GM12865 (cell line): ENCODE measurements around the gene RNF220.

Experiments
- DNase-seq: peaks from one replicate; pipeline ENCODE4 v3.0.0; 2010; ENCODE audit warnings: low read depth
- H3K4me3 ChIP-seq: 2 replicates; pipeline ENCODE4 v1.5.1; 2011; ENCODE audit warnings: mild to moderate bottlenecking, low read depth, low read length, control low read depth
- TF ChIP-seq, protein P1 (sequence below): IDR thresholded peaks from 2 replicates; pipeline ENCODE4 v1.5.1; 2011; ENCODE audit warnings: low read length, control low read depth, low read depth, inconsistent platforms; ENCODE audit not compliant: insufficient read depth; ENCODE audit errors: missing control alignments

The RNF220 gene

DNA sequence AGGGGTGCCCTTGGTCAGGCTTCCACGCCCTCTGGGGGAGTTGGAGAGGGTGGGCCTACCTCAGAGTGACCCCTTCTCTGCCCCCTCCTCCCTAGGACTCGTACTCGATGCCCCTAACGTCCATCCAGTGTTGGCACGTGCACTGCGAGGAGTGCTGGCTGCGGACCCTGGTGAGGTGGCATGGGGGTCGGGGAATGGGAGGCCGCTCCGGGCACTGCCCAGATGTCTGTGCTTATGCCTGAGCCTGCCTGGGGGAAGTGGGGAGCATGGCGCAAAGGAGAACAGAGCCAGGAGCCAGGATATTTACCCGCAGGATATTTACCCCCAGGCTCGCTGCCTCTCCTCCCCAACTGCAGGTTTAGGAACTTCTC is 244.7 kb downstream of the RNF220 start:
- no peak overlapping the region for H3K4me3 ChIP-seq
- TF ChIP-seq, protein P1, sequence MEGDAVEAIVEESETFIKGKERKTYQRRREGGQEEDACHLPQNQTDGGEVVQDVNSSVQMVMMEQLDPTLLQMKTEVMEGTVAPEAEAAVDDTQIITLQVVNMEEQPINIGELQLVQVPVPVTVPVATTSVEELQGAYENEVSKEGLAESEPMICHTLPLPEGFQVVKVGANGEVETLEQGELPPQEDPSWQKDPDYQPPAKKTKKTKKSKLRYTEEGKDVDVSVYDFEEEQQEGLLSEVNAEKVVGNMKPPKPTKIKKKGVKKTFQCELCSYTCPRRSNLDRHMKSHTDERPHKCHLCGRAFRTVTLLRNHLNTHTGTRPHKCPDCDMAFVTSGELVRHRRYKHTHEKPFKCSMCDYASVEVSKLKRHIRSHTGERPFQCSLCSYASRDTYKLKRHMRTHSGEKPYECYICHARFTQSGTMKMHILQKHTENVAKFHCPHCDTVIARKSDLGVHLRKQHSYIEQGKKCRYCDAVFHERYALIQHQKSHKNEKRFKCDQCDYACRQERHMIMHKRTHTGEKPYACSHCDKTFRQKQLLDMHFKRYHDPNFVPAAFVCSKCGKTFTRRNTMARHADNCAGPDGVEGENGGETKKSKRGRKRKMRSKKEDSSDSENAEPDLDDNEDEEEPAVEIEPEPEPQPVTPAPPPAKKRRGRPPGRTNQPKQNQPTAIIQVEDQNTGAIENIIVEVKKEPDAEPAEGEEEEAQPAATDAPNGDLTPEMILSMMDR: no peak
- no peak for DNase-seq

DNA sequence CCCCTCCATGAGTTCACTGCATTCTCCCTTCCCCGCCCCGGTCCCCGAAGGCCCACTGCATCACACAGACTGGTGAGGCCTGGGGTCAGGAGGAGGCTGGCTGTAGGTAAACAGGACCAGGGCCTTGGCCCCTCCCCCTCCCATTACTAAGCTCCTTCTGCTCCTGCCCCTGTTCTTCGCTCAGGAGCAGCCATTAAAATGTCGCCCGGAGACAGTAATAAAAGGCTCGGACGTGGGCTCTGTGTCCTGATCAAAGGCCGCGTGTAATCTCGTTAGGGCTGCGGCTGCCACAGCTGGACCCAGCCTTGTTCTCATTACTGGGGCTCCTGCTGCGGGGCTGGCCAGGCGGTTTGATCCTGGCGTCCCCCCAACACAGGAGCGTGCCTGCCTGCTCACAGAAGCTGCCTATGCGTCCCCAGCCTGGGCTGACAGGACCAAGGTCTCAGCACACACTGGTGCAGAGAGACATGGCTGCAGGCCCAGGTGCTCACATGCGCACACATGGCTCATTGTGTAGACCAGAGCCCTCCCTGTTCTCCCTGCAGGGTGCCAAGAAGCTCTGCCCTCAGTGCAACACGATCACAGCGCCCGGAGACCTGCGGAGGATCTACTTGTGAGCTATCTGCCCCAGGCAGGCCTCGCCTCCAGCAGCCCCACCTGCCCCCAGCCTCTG is 245.2 kb downstream of the RNF220 start:
- no peak for DNase-seq
- no peak overlapping the region for H3K4me3 ChIP-seq
- TF ChIP-seq, protein P1: no peak

DNA sequence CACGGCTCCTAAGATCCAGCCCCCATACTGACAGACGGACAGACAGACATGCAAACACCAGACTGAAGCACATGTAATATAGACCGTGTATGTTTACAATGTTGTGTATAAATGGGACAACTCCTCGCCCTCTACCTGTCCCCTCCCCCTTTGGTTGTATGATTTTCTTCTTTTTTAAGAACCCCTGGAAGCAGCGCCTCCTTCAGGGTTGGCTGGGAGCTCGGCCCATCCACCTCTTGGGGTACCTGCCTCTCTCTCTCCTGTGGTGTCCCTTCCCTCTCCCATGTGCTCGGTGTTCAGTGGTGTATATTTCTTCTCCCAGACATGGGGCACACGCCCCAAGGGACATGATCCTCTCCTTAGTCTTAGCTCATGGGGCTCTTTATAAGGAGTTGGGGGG is 246.0 kb downstream of the RNF220 start:
- TF ChIP-seq, protein P1: no peak
- no peak for DNase-seq
- no peak overlapping the region for H3K4me3 ChIP-seq

DNA sequence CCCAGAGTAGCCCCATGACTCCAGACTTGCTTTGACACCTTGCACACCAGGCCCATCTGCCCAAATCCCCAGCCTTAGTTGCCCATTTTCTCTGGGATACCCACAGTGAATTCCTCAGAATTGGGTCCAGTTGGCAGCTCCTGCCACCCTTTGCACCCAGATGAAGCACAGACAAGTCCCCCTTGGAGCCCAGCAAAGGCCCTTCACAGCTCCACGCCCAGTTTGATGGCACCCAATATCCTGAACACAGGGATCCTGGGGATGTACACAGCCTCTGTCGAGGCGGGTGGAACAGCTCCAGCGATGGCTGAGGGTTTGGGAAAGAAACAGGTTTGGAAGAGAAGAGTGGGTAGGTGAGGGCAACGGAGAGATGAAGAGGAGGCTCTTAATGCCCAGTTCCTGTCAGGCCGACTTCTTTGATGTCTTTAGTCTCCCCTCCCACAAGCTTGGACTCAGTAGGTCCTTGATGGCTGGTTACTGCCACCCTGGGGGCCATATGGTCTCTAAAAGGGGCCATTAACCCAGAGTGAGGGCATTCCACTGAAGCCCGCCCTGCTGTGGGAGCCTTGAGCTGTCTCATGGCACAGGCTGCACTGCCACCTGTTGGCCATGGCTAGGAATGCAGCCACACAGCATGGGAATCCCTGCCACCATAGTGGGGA is 247.5 kb downstream of the RNF220 start:
- TF ChIP-seq, protein P1: peak; percentile 98
- no peak overlapping the region for H3K4me3 ChIP-seq
- peak; percentile 76 for DNase-seq

DNA sequence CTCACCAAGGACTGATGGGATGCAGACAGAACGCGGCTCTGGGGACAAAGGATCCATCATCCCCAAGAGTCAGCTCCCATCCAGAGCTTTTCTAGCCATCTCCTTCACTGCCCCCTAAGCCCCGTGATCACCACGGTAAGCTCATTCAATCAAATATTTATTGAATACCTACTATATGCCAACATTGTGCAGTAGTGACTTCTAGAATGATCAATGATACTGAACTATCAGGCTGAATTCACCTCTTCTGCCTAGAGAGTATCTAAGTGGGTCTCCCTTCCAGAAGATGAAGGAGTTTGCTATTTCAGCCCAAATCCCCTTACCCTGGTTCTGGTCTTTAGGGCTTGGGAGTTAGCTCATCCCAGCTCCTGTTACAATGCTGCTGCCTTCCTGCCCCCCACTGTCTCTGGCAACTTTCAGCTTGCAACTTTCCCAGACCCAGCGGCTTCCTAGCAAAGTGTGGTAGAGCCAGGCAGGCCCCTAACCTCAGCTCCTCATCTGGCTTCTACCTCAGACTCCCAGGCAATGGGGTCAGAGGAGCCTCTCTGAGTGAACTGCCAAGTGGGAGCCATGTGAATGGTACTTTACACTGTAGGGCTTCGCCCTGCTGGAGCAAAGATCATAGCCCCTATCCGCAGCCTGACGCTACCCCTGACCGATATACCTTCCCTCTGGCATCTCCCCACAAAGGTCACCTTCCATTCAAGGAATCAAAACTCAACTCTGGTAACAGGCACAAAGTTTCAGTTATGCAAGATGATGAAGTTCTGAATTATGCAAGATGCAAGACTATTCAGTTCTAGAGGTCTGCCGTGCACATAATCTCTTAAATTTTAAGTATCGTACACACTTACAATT is 248.3 kb downstream of the RNF220 start:
- no peak for DNase-seq
- TF ChIP-seq, protein P1: no peak
- H3K4me3 ChIP-seq: no peak overlapping the region

DNA sequence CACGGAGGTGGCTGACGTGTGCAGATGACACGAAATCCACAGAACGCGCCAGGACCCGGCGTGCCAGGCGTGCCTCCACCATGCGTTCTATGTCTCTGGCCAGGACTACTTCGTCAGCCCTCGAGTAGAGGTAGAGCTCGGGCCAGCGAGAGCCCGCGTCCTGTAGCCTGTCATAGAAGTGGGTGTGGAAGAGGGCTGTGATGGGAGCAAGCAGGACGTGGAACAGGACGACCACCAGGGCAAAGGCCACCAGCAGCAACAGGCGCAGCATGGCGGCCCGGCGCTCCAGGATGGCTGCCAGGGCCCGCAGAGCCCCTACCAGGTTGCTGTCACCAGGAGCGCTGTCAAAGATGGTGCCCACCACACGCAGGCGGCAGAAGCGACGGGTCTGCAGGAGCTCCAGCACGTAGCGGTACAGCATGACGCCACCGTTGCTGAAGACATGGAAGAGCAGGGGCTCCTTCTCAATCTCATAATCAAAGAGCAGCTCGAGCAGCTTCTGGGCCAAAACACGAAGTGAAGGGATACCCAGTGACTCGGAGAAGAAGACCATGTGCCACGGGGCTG is 249.6 kb downstream of the RNF220 start:
- H3K4me3 ChIP-seq: no peak overlapping the region
- TF ChIP-seq, protein P1: no peak
- no peak for DNase-seq
